Stimulated activated CD8-positive, alpha-beta memory T cell treated with anti-CD3 and anti-CD28 coated beads, Interleukin-15, amount 100 ng/mL, for 24 hours (primary cell): ENCODE results near the gene SURF1.
A peak's percentile ranks its signal among the peaks of the same experiment; 100 is the strongest.

Experiments
- DNase-seq: peaks from one replicate; pipeline ENCODE4 v3.0.0-alpha.2; 2020; ENCODE audit warnings: low read depth

SURF1 gene

GRCh38 chr9:133361507-133362092 lies 5.3 kb upstream of the SURF1 start:
- DNase-seq, result no peak

- DNase-seq, result no peak
These were observed 4.4 kb upstream of the SURF1 start for GRCh38 chr9:133360400-133361393.

GRCh38 chr9:133359399-133360175 lies 3.3 kb upstream of the SURF1 start:
- DNase-seq, result no peak

- no peak for DNase-seq
These were observed 1.4 kb upstream of the SURF1 start for GRCh38 chr9:133357656-133358055.

GRCh38 chr9:133355881-133356357 lies 368 bp downstream of the SURF1 start:
- no peak for DNase-seq

- DNase-seq, result no peak
These were observed 1.5 kb downstream of the SURF1 start for GRCh38 chr9:133354766-133355165.

GRCh38 chr9:133353548-133353947 lies 2.7 kb downstream of the SURF1 start:
- DNase-seq, result no peak

- DNase-seq, result no peak
These were observed 3.5 kb downstream of the SURF1 start for GRCh38 chr9:133352635-133353340.

- no peak for DNase-seq
These were observed 4.2 kb downstream of the SURF1 start for GRCh38 chr9:133351908-133352634.

GRCh38 chr9:133351526-133351907 lies 4.8 kb downstream of the SURF1 start:
- DNase-seq, result no peak

- DNase-seq, result no peak
These were observed 6.2 kb downstream of the SURF1 start for GRCh38 chr9:133349965-133350616.

GRCh38 chr9:133348718-133349573 lies 7.3 kb downstream of the SURF1 start:
- DNase-seq, result no peak

- peak; percentile 74 for DNase-seq
These were observed 8.1 kb downstream of the SURF1 start, which contains the start of the genes MED22 and RPL7A for GRCh38 chr9:133347985-133348717. Gene MED22 (minus strand): TSS chr9:133348131. CDS start chr9:133346662, 1,469 bp downstream. Gene RPL7A (plus strand): TSS chr9:133348218. CDS start chr9:133348244, 26 bp downstream.

- DNase-seq, result no peak
These were observed 8.7 kb downstream of the SURF1 start for GRCh38 chr9:133347515-133347984.

- DNase-seq, result no peak
These were observed 10.1 kb downstream of the SURF1 start for GRCh38 chr9:133346021-133346785.

GRCh38 chr9:133345596-133345995 lies 10.7 kb downstream of the SURF1 start:
- no peak for DNase-seq

- no peak for DNase-seq
These were observed 11.3 kb downstream of the SURF1 start for GRCh38 chr9:133344979-133345378.

GRCh38 chr9:133344071-133344470 lies 12.2 kb downstream of the SURF1 start:
- no peak for DNase-seq
